ENCODE measurements around the gene IL12RB1. TPM values are rescaled to one million over a fixed set of nuclear protein-coding genes. Genes with fewer than 3 reads are reported as not detected.

The IL12RB1 gene
- total RNA-seq, 4 donors from 2014 or later = 0.34 to 0.58 TPM; not detected in 2

GRCh38 chr19:18062028-18062427 is 24.7 kb downstream of the IL12RB1 start:
- no peak overlapping the region for H3K4me3 ChIP-seq (ENCODE audit: low read depth, poor library complexity, severe bottlenecking)
- WGBS, 2 donors = 56 to 58% methylated on average over 7 to 8 of the region's 8 CpGs
- TF ChIP-seq POLR2A (IDR thresholded peaks at IDR 0.05) (no peak), CTCF (IDR thresholded peaks at IDR 0.05) (no peak)
- no peak for DNase-seq (ENCODE audit: low spot score in 2 of 2)
- intact Hi-C loops (cut with DNase I; ENCODE audit: low total_unique reads) = loop anchor here (10.0 kb wide), 1 partner anchor 117 kb away; no protein-coding TSS in a partner anchor

- WGBS, 2 donors = 81 to 86% methylated on average over 6 of the region's 6 CpGs
Measured at GRCh38 chr19:18060472-18060871, 26.3 kb downstream of the IL12RB1 start.

GRCh38 chr19:18059902-18060301 is 26.8 kb downstream of the IL12RB1 start:
- no peak for DNase-seq (ENCODE audit: low spot score in 2 of 2)
- 80 to 83% methylated on average over 4 to 5 of the region's 5 CpGs for WGBS, 2 donors
- intact Hi-C loops (cut with DNase I; ENCODE audit: low total_unique reads) = loop anchor here (2.0 to 10.0 kb wide), 2 partner anchors 53 to 115 kb away; no protein-coding TSS in a partner anchor
- no peak overlapping the region for H3K4me3 ChIP-seq (ENCODE audit: low read depth, poor library complexity, severe bottlenecking)
- no peak for TF ChIP-seq CTCF (IDR thresholded peaks at IDR 0.05)

More at GRCh38 chr19:18060472-18060871, 26.3 kb downstream of the IL12RB1 start:
- no peak overlapping the region for H3K4me3 ChIP-seq (ENCODE audit: low read depth, poor library complexity, severe bottlenecking)
- intact Hi-C loops (cut with DNase I; ENCODE audit: low total_unique reads) = loop anchor here (10.0 kb wide), 1 partner anchor 116 kb away; no protein-coding TSS in a partner anchor
- no peak for DNase-seq (ENCODE audit: low spot score in 2 of 2)
- TF ChIP-seq POLR2A (IDR thresholded peaks at IDR 0.05) (no peak), CTCF (IDR thresholded peaks at IDR 0.05) (no peak)

- no peak for TF ChIP-seq POLR2A (IDR thresholded peaks at IDR 0.05)
- TF ChIP-seq CTCF (IDR thresholded peaks at IDR 0.05) = no peak
- intact Hi-C loops (cut with DNase I; ENCODE audit: low total_unique reads) = loop anchor here (2.0 kb wide), 1 partner anchor 52 kb away; no protein-coding TSS in a partner anchor
- 55 to 66% methylated on average over 8 of the region's 8 CpGs for WGBS, 2 donors
- no peak for DNase-seq (ENCODE audit: low spot score in 2 of 2)
- no peak overlapping the region for H3K4me3 ChIP-seq (ENCODE audit: low read depth, poor library complexity, severe bottlenecking)
Measured at GRCh38 chr19:18059297-18059696, 27.4 kb downstream of the IL12RB1 start.

GRCh38 chr19:18058208-18059009 is 28.3 kb downstream of the IL12RB1 start:
- 5% methylated on average over 31 to 34 of the region's 34 CpGs for WGBS, 2 donors
- peak in 1 of 3 donors; percentile 95 for TF ChIP-seq CTCF (IDR thresholded peaks at IDR 0.05)
- TF ChIP-seq POLR2A (IDR thresholded peaks at IDR 0.05) = no peak
- intact Hi-C loops (cut with DNase I; ENCODE audit: low total_unique reads) = loop anchor here (2.0 kb wide), 1 partner anchor 52 kb away; no protein-coding TSS in a partner anchor
- peak; percentile 66 to 97 for DNase-seq (ENCODE audit: low spot score in 2 of 2)
- H3K4me3 ChIP-seq (ENCODE audit: low read depth, poor library complexity, severe bottlenecking) = no peak overlapping the region

All from lower leg skin (tissue), 4 donors.